22Rv1 (cell line): Measurements from ENCODE around the gene ACTG1.

Experiments
- CTCF ChIP-seq: fragments of 450-650 bp; IDR thresholded peaks from 2 replicates; pipeline ENCODE4 v1.5.1; 2017; ENCODE audit warnings: mild to moderate bottlenecking
- ZFX ChIP-seq: fragments of 450-650 bp; IDR thresholded peaks from 2 replicates; pipeline ENCODE4 v1.6.1; 2017; ENCODE audit warnings: antibody characterized with exemption, borderline replicate concordance

DNA sequence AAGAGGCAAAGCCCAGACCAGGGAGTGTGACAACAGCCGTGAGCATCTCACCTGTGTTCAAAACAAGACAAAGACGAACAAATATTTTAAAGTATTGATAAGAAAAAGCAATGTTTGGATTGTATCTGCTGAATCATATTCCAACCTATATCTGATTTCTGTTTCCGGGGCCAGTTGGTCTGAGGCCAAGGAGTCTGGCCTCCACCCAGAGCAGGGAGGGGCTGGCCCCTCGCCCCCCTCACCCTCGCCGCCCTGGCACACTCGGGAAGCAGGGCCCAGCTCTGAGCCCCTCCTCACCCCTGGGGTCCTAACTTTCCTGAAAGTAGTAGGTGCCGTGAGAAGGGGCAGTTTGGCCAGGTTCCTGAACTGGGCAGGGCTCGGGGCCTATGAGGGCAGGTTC is 48.0 kb downstream of the ACTG1 start:
- no peak for TF ChIP-seq CTCF
- TF ChIP-seq ZFX, result no peak
